Naive thymus-derived CD4-positive, alpha-beta T cell (primary cell): ENCODE measurements around the gene ART3. TPM values are rescaled to one million over a fixed set of nuclear protein-coding genes. Genes with fewer than 3 reads are reported as not detected.
"Not testable (repeated sequence)": the region's sequence is repeated elsewhere in the genome, so short reads cannot be mapped to it uniquely, and the experiment has no call there.

ENCODE experiments used
- ATAC-seq: fragments of 150-1000 bp; cut with Tn5 transposase; 2 replicates; pipeline ENCODE4 v1.10.0; 2021; ENCODE audit warnings: mild to moderate bottlenecking, moderate library complexity
- CTCF ChIA-PET: fragments of 350-600 bp; sonication (Branson Sonifier 250); formaldehyde crosslinking; loops from one replicate; lab custom pipeline; 2021; ENCODE audit warnings: antibody characterized with exemption; lab: Charles Lee
- POLR2A ChIA-PET: fragments of 350-600 bp; sonication (Branson Sonifier 250); formaldehyde crosslinking; loops from one replicate; lab custom pipeline; 2021; ENCODE audit warnings: antibody characterized with exemption, inconsistent platforms; lab: Charles Lee
- DNase-seq, 9 donors: peaks; one replicate each; pipeline versions ENCODE4 v3.0.0 to v3.0.0-alpha.2; 2020 to 2022; ENCODE audit warnings: mixed read lengths in 1 of 9
- H3K27ac ChIP-seq: one replicate; pipeline ENCODE4 v1.7.0; 2013; ENCODE audit warnings: mild to moderate bottlenecking, low read depth, low read length, moderate library complexity
- H3K27me3 ChIP-seq, 2 donors: one replicate each; pipeline ENCODE4 v1.7.0; 2013; ENCODE audit warnings: low read length in 2 of 2, mild to moderate bottlenecking in 2 of 2, moderate library complexity in 2 of 2; ENCODE audit not compliant: control insufficient read depth in 2 of 2, insufficient read depth in 2 of 2
- H3K36me3 ChIP-seq, 3 experiments: 1 replicate in 2 of 3; 2 replicates in 1 of 3; pipeline ENCODE4 v1.7.0; 2013; ENCODE audit warnings: low read length in 3 of 3, mild to moderate bottlenecking in 3 of 3, moderate library complexity in 1 of 3; ENCODE audit not compliant: insufficient read depth in 3 of 3, control insufficient read depth in 2 of 3
- H3K4me1 ChIP-seq, 2 donors: one replicate each; pipeline ENCODE4 v1.7.0; 2013; ENCODE audit warnings: low read length in 2 of 2, mild to moderate bottlenecking in 2 of 2, moderate library complexity in 1 of 2; ENCODE audit not compliant: control insufficient read depth in 2 of 2, insufficient read depth in 2 of 2
- H3K4me3 ChIP-seq: 2 replicates; pipeline ENCODE4 v1.7.0; 2013; ENCODE audit warnings: mild to moderate bottlenecking, low read length
- H3K9me3 ChIP-seq, 3 experiments: 1 replicate in 2 of 3; 2 replicates in 1 of 3; pipeline ENCODE4 v1.7.0; 2013; ENCODE audit warnings: low read length in 3 of 3; ENCODE audit not compliant: control insufficient read depth in 2 of 3
- H3K27ac Mint-ChIP-seq, 9 donors: one replicate each; pipeline ENCODE4 v1.8.0; 2020 to 2022; ENCODE audit warnings: mixed read lengths in 9 of 9, mild to moderate bottlenecking in 8 of 9, moderate library complexity in 5 of 9, inconsistent platforms in 2 of 9
- H3K27me3 Mint-ChIP-seq, 5 donors: one replicate each; pipeline ENCODE4 v1.8.0; 2021 to 2022; ENCODE audit warnings: mixed read lengths in 5 of 5, mild to moderate bottlenecking in 1 of 5
- H3K36me3 Mint-ChIP-seq, 5 donors: one replicate each; pipeline ENCODE4 v1.8.0; 2020 to 2022; ENCODE audit warnings: mixed read lengths in 5 of 5, mild to moderate bottlenecking in 3 of 5, inconsistent platforms in 1 of 5
- H3K4me1 Mint-ChIP-seq, 7 donors: one replicate each; pipeline ENCODE4 v1.8.0; 2020 to 2022; ENCODE audit warnings: mixed read lengths in 7 of 7, mild to moderate bottlenecking in 3 of 7, inconsistent platforms in 1 of 7
- H3K4me3 Mint-ChIP-seq, 10 donors: one replicate each; pipeline ENCODE4 v1.8.0; 2020 to 2022; ENCODE audit warnings: mild to moderate bottlenecking in 10 of 10, mixed read lengths in 10 of 10, moderate library complexity in 6 of 10, inconsistent platforms in 2 of 10
- H3K9me3 Mint-ChIP-seq, 11 donors: one replicate each; pipeline ENCODE4 v1.8.0; 2020 to 2022; ENCODE audit warnings: mixed read lengths in 11 of 11, mild to moderate bottlenecking in 4 of 11, inconsistent platforms in 1 of 11, moderate library complexity in 1 of 11
- intact Hi-C, 2 donors: fragments of 100-400 bp; cut with micrococcal nuclease; formaldehyde crosslinking; loops; one replicate each; pipeline ENCODE4 v1.15.1; 2023
- polyA plus RNA-seq, 2 donors: library from polyadenylated mRNA; unstranded; fragments of 300-500 nt; fragmentation: Illumina TruSeq; gene quantifications; one replicate each; pipeline ENCODE4 v1.2.3, GENCODE V29; 2021
- total RNA-seq, 6 experiments: library from RNA in 5 of 6; stranded (reverse) in 5 of 6; gene quantifications; 1 replicate in 5 of 6; 2 replicates in 1 of 6; pipeline ENCODE4 v1.2.3 and lab custom pipeline; 2021 to 2026

Gene ART3
- total and polyA plus RNA-seq, 7 experiments from 2014 or later = not detected

- H3K9me3 Mint-ChIP-seq, H3K4me3 Mint-ChIP-seq, ATAC-seq, H3K27me3 ChIP-seq, H3K36me3 ChIP-seq, POLR2A ChIA-PET, intact Hi-C loops, DNase-seq, CTCF ChIA-PET, H3K4me3 ChIP-seq, H3K27ac Mint-ChIP-seq, H3K9me3 ChIP-seq, H3K4me1 Mint-ChIP-seq, H3K27ac ChIP-seq, H3K36me3 Mint-ChIP-seq, H3K4me1 ChIP-seq: not testable (repeated sequence)
- peaks cover 0 to 15% (median 0%) of the 10 kb centered on the region in 5 donors for H3K27me3 Mint-ChIP-seq
These were observed 32.1 kb upstream of the ART3 start for GRCh38 chr4:76042241-76042998.

- CTCF ChIA-PET, DNase-seq, H3K4me3 Mint-ChIP-seq, H3K4me1 Mint-ChIP-seq, H3K4me3 ChIP-seq, H3K27ac Mint-ChIP-seq, H3K36me3 ChIP-seq, H3K9me3 Mint-ChIP-seq, H3K36me3 Mint-ChIP-seq, H3K27ac ChIP-seq, H3K9me3 ChIP-seq, H3K27me3 ChIP-seq, intact Hi-C loops, H3K4me1 ChIP-seq, ATAC-seq: not testable (repeated sequence)
- peaks cover 0 to 19% (median 0%) of the 10 kb centered on the region in 5 donors for H3K27me3 Mint-ChIP-seq
- POLR2A ChIA-PET = interaction anchor here (0.6 kb wide), 1 partner anchor 1741 kb away, joined by 3 read pairs; no protein-coding TSS in a partner anchor
These were observed 31.2 kb upstream of the ART3 start for GRCh38 chr4:76043306-76043705.

- H3K27ac ChIP-seq, H3K4me3 Mint-ChIP-seq, ATAC-seq, H3K36me3 ChIP-seq, H3K27me3 ChIP-seq, H3K4me3 ChIP-seq, H3K4me1 Mint-ChIP-seq, H3K27ac Mint-ChIP-seq, H3K4me1 ChIP-seq, H3K9me3 ChIP-seq, intact Hi-C loops, CTCF ChIA-PET, POLR2A ChIA-PET, H3K9me3 Mint-ChIP-seq, H3K36me3 Mint-ChIP-seq, DNase-seq: not testable (repeated sequence)
- peaks cover 0 to 23% (median 0%) of the 10 kb centered on the region in 5 donors for H3K27me3 Mint-ChIP-seq
These were observed 29.8 kb upstream of the ART3 start for GRCh38 chr4:76044686-76045085.

- H3K27me3 ChIP-seq, H3K4me1 ChIP-seq, H3K4me3 ChIP-seq, H3K27ac Mint-ChIP-seq, CTCF ChIA-PET, H3K4me1 Mint-ChIP-seq, H3K9me3 ChIP-seq, H3K36me3 Mint-ChIP-seq, H3K4me3 Mint-ChIP-seq, POLR2A ChIA-PET, H3K36me3 ChIP-seq, ATAC-seq, DNase-seq, intact Hi-C loops, H3K9me3 Mint-ChIP-seq, H3K27ac ChIP-seq: not testable (repeated sequence)
- H3K27me3 Mint-ChIP-seq = peaks cover 0 to 14% (median 0%) of the 10 kb centered on the region in 5 donors
These were observed 24.6 kb upstream of the ART3 start for GRCh38 chr4:76049860-76050416.

- H3K27me3 Mint-ChIP-seq = peaks cover 0 to 19% (median 5%) of the 10 kb centered on the region in 5 donors
- POLR2A ChIA-PET, H3K36me3 ChIP-seq, H3K9me3 Mint-ChIP-seq, H3K27ac ChIP-seq, H3K4me3 ChIP-seq, intact Hi-C loops, DNase-seq, H3K36me3 Mint-ChIP-seq, H3K4me3 Mint-ChIP-seq, H3K27ac Mint-ChIP-seq, H3K9me3 ChIP-seq, ATAC-seq, CTCF ChIA-PET, H3K4me1 ChIP-seq, H3K27me3 ChIP-seq: not testable (repeated sequence)
- peaks cover 0 to 13% (median 0%) of the 10 kb centered on the region in 7 donors for H3K4me1 Mint-ChIP-seq
These were observed 23.9 kb upstream of the ART3 start for GRCh38 chr4:76050560-76051050.

- no peak overlapping the region for H3K4me3 Mint-ChIP-seq
- CTCF ChIA-PET = interaction anchor here (0.6 to 1.2 kb wide), 3 partner anchors 24 to 442 kb away, joined by 3 read pairs; no protein-coding TSS in a partner anchor
- Histone ChIP-seq H3K27ac (no peak overlapping the region), H3K9me3 (no peaks in the 10 kb centered on the region), H3K4me3 (no peak overlapping the region), H3K4me1 (no peaks in the 10 kb centered on the region), H3K27me3 (no peaks in the 10 kb centered on the region), H3K36me3 (no peaks in the 10 kb centered on the region)
- intact Hi-C loops = no loop called here
- DNase-seq (no peak), ATAC-seq (no peak)
- H3K36me3 Mint-ChIP-seq = no peaks in the 10 kb centered on the region
- POLR2A ChIA-PET = no interaction called here
- no peak overlapping the region for H3K27ac Mint-ChIP-seq
- peaks cover 0 to 20% (median 5%) of the 10 kb centered on the region in 5 donors for H3K27me3 Mint-ChIP-seq
- H3K9me3 Mint-ChIP-seq = no peaks in the 10 kb centered on the region
- peaks cover 0 to 35% (median 0%) of the 10 kb centered on the region in 7 donors for H3K4me1 Mint-ChIP-seq
These were observed 20.8 kb upstream of the ART3 start for GRCh38 chr4:76053730-76054129.
